Fibroblast of mammary gland (primary cell): ENCODE results near the gene PHLDA1.

Experiments
- DNase-seq: peaks from one replicate; pipeline ENCODE4 v3.0.0-alpha.2; 2010; ENCODE audit warnings: low read depth
- H3K4me3 ChIP-seq: 2 replicates; pipeline ENCODE4 v1.5.1; 2011; ENCODE audit warnings: low read depth, mild to moderate bottlenecking, low read length, moderate library complexity; ENCODE audit not compliant: control insufficient read depth
- TF ChIP-seq, protein P1 (sequence below): conservative IDR thresholded peaks from 2 replicates; pipeline ENCODE4 v1.5.1; 2011; ENCODE audit warnings: low read depth, low read length, inconsistent platforms; ENCODE audit not compliant: control insufficient read depth, insufficient read depth

Gene PHLDA1

DNA sequence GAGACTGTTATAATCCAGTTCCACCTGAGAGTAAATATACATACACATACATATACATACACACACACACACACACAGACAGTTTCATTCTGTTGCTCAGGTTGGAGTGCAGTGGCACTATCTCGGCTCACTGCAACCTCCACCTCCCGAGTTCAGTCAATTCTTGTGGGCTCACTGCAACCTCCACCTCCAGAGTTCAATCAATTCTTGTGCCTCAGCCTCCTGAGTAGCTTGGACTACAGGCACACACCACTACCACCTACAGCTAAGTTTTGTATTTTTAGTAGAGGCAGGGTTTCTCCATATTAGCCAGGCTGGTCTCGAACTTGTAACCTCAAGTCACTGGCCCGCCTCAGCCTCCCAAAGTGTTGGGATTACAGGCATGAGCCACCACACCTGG, 8.9 kb upstream of the PHLDA1 start:
- TF ChIP-seq, protein P1, sequence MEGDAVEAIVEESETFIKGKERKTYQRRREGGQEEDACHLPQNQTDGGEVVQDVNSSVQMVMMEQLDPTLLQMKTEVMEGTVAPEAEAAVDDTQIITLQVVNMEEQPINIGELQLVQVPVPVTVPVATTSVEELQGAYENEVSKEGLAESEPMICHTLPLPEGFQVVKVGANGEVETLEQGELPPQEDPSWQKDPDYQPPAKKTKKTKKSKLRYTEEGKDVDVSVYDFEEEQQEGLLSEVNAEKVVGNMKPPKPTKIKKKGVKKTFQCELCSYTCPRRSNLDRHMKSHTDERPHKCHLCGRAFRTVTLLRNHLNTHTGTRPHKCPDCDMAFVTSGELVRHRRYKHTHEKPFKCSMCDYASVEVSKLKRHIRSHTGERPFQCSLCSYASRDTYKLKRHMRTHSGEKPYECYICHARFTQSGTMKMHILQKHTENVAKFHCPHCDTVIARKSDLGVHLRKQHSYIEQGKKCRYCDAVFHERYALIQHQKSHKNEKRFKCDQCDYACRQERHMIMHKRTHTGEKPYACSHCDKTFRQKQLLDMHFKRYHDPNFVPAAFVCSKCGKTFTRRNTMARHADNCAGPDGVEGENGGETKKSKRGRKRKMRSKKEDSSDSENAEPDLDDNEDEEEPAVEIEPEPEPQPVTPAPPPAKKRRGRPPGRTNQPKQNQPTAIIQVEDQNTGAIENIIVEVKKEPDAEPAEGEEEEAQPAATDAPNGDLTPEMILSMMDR = no peak
- DNase-seq = no peak
- no peak overlapping the region for H3K4me3 ChIP-seq

DNA sequence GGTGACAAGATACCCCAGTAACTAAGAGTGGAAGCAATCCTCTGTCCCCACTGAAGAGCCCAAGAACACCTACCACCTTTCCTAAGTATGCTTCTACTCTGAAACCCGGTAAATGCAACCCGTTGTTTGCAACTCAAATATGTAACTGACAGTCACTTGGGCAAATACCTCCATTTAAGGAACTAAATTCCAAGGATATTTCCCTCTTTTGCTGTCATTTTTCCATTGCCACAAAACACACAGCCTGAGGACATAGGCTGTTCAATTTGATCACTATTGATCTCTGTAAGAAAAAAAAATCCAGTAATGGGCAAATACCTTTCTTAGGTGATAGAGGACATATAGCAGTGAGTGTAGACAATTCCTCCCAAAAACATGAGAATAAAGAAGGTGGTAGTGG, 6.6 kb upstream of the PHLDA1 start:
- TF ChIP-seq, protein P1 = no peak
- no peak overlapping the region for H3K4me3 ChIP-seq
- DNase-seq = no peak

DNA sequence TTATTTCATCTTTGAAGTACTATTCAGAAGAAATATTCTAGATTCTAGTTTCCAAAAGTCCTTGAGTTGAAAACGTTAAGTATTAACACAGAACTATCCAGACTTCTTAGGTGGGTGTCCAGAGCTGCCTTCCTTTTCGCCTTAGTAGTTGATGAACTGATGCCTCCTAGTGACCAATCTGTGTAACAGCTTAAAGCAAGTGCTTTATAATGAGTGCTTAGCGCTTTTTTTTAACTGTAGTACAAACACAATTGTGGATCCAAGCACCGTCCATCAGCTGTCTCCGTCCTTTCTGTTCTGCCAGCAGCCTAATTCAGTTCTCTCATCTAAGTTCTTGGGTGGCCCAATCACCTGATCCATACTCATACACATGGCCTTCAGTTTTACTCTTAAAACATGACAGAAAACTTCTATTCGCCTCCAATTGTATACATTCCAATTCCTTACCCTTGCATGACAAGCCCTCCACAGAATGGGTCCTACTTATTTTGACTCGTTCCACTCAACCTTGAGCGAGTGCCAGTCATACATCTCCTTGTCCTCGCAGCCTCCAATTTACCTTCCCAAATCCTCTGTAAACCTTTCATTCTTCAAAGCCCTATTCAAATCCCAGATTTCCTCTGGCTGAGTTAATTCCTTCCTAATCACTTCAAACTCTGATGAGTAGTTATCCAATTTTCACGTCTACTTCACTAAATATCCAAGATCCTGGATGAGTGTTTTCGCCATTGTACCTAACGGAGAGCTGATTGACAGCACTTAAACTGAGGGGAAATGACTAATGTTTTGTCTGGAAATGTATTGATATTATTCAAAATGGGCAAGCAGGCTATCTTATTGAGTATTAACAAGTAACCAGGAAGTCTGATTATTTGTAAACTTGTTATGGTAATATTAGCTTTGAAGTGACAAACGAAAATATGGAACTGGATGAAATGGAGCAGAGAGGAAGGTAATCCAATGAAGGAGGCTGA, 5.8 kb upstream of the PHLDA1 start:
- H3K4me3 ChIP-seq = no peak overlapping the region
- DNase-seq = peak; percentile 91
- TF ChIP-seq, protein P1 = peak; percentile 88

DNA sequence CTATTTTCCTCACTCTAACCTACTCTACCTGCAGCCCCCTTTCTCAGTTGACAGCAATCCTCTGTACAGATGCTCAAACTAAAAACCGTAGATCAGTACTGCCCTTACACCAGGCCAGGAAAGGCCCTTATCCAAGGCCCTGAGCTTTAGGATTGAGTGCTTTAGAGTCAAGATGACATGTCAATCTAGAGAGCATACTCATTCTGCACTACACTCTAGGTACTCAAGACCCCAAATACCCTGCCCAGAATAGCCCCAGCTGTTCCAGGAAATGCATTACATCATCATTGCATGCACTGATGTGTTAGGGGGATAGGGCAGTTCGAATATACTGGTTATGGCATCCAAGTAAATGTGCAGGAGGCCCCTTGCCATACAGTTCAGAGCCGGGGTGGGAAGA, 3.5 kb upstream of the PHLDA1 start:
- no peak for DNase-seq

DNA sequence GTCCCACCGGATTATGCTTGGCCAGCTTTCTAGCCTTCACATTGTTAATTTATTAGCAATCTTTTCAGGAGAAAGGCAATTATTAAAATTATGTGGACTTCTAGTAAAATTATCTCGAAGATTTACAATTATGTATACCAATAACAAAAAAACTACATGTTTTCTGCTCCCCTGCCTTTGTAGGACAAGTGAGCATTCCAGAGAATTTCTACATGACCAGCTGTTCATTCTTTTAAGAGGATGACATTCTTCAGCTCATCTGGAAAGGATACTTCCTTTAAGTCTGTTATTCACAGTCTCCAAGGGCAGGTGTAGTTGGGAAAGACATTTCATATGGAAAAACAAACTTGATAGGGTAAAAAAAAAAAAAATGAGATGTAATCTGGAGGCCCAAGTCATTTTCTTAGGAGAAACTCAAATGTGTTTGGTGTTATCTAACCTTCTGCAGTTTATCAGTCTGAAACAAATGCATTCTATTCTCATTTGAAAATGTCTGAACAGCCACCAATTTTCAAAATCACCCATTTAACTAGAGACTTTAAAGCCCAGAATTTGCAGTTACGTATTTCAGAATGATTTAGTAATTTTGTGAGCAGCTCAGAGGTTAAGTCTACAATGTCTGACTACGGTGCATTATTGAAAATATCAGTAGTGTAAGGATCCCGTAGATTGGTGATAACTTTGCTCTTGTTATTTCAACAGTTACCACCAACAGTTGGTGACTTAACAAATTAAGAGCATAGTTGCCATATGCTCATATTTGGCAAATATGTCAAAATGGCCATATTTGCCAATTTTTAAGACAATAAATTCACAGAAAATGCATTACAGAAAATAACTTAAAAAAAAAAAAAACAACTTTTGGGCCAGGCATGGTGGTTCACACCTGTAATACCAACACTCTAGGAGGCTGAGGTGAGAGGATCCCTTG, 1.8 kb upstream of the PHLDA1 start:
- DNase-seq = peak; percentile 52
- peak overlapping the region; percentile 73 for H3K4me3 ChIP-seq
- TF ChIP-seq, protein P1 = no peak

More for the DNA sequence above, 3.5 kb upstream of the PHLDA1 start:
- TF ChIP-seq, protein P1 = no peak
- H3K4me3 ChIP-seq = no peak overlapping the region
